GM19397 (cell line): ENCODE data around the gene TJP2.

Source experiments
- ATAC-seq: cut with Tn5 transposase; IDR thresholded peaks from one replicate; pipeline ENCODE4 v1.9.1; 2021; ENCODE audit warnings: mild to moderate bottlenecking, moderate library complexity; ENCODE audit not compliant: unreplicated experiment

TJP2 gene

GRCh38 chr9:69173891-69174615, at the start of gene TJP2:
TSS of gene TJP2 (plus strand) at chr9:69174277. CDS start at chr9:69174373, 96 bp downstream.
- peak; percentile 67 for ATAC-seq

DNA sequence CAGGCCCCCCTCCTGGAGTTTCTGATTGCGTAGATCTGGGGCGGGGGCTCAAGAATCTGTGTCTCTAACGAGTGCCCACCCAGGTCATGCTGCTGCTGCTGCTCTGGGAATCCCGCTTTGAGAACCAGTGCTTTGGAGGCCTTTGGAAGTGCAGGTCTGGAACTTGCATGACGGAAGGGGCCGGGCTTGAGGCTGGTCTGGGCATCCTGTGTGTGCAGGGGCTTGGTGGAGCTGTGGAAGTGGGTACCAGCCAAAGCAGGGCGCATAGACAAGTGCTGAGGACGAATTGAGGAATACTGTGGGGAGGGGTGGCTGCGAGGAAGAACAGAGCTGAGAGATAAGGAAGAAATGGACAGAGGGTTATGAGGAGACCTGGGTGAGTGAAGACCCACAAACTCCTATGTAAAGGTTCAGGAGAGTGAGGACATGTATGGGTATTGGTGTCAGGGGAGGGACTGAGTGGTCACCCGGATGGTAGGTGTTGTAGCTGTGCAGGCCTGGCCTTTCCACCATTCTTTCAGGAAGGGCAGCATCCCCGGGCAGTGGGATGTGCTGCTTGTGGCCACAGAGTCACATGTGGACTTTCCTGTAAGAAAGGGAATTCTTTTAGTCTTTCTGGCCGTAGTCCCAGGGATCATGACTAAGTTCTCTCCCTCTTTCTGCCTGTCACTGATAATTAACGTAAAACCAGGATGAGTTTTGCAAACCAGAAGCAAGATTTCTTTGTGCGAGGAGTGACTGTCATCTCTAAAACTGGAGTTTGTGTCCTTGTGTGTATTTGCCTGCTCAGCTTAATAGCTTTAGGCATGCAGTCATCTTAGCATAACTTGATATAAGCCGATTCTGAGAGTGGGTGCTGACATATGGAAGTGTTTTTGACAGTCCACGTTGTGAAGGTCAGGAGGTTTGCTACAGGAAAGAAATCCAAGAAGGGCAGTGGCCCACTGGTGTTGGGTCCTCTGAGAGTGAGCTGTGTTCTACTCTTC, 43.3 kb upstream of the TJP2 start:
- no peak for ATAC-seq

GRCh38 chr9:69131682-69132081, 42.4 kb upstream of the TJP2 start:
- no peak for ATAC-seq

DNA sequence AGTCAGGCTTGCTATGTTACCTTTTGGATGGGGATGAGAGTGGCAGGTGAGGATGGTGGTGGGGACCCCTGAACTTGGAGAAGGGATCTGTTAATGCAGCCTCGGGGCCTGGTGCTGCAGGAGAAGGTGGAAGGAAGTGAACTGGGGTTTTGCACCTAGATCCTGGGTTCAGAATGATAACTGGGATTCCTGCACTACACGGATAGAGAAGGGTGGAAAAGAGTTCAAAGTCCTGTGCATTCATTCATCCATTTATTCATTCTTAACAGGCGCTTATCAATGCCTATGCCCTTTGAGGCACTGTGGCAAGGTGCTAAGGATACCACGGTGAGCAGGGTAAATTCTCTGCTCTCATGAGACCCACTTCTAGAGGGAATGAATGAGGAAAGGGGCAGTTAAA, 41.7 kb upstream of the TJP2 start:
- ATAC-seq: no peak

- no peak for ATAC-seq
Measured at GRCh38 chr9:69134412-69134811, 39.7 kb upstream of the TJP2 start.

DNA sequence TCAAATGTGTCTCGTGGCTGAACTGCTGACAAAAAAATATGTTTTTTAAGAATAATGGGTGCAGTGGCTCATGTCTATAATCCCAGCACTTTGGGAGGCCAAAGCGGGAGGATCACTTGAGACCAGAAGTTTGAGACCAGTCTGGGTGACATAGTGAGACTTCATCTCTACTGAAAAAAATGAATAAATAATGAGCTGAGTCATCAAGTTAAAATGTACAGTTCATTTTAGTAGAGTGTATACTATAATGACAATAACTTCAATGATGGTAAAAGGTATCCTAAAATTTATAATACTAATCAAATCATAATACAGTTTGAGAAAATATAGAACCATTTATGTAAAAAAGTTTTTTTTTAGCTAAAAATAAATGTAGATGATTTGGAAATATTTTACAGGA, 37.9 kb upstream of the TJP2 start:
- no peak for ATAC-seq

DNA sequence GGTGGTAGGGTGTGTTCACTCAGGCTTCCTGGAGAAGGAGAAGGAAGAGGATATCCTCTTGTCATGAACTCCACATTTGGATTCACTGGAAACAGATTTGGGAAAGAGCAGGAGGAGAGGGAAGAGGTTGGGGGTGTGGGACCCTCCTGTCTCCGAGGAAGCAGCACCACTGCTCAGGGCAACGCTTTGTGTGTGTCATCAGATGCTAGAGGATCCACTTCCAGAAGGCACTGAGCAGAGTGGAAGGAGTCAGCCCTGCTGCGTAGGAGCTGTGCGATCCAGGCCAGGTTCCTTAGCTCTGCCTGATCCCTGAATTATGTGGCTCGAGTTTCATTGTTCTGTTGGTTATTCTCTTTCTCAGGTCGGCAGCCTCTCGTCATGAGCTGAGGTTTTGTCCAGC, 37.3 kb upstream of the TJP2 start:
- no peak for ATAC-seq

- no peak for ATAC-seq
Measured at GRCh38 chr9:69137311-69137710, 36.8 kb upstream of the TJP2 start.

- no peak for ATAC-seq
Measured at GRCh38 chr9:69139596-69139995, 34.5 kb upstream of the TJP2 start.

GRCh38 chr9:69140123-69140735, 33.8 kb upstream of the TJP2 start:
- ATAC-seq: no peak

DNA sequence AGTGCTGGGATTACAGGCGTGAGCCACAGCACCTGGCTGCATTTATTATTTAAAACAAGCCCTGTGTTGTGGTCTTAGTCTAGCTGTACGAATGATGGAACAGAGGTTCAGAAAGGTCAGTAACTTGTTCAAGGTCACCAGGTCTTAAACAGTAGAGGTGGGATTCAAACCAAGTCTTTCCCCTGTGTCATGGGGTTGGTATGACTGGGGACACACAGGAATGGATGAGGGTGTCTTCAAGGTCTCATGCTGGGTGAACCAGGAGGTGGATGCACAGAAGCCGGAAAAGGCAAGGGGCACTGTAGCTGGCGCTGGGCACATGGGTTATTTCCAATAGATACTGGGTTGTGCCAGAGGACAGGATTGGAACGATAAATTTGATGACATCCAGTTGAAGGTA, 32.2 kb upstream of the TJP2 start:
- ATAC-seq: no peak

DNA sequence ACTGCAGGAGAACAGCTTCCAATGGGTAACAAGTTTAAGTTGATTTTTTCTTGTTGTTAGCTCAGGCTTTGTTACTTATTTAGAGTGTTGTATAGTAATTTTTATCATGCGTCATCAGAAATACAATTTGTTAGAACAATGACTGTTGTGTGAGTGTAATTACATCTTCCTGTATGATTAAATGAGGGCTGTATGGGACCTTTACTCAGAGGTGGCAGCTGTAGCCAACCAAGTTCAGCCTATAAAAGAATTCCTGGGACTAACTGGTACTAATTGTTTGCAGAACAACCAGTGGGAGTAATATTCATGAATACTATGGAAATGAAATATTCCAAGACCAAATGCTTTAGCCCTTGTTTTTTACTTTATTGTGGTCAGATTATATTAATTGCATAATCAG, 30.8 kb upstream of the TJP2 start:
- ATAC-seq: no peak

DNA sequence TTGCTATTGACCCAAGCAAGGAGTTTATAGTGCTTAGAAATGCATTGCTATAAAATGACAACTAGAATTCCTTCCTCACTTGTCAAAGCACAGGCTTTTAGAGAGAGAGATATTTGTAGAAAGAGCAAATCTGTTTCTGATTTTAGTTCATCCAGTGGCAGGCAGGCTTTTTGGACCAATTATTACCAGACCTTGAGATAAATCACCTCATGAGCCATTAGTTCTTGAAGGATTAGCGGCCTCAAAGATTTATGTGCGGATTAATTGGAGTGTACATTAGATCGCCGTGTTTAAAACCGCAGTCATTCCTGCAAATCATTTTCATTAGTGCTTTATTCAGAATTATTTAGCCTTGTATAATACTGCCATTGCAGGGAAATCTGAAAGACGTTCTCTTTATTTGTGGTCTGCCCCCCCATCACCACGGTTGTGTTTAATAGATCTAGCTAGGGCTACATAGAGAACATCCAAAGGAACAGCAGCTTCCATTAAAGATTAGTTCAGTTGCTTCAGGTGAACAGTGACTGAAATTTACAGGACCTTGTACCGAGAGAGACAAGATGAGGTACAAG, 28.8 kb upstream of the TJP2 start:
- ATAC-seq: no peak

- ATAC-seq: no peak
Measured at GRCh38 chr9:69147041-69147834, 26.8 kb upstream of the TJP2 start.

GRCh38 chr9:69149321-69149807, 24.7 kb upstream of the TJP2 start:
- no peak for ATAC-seq

DNA sequence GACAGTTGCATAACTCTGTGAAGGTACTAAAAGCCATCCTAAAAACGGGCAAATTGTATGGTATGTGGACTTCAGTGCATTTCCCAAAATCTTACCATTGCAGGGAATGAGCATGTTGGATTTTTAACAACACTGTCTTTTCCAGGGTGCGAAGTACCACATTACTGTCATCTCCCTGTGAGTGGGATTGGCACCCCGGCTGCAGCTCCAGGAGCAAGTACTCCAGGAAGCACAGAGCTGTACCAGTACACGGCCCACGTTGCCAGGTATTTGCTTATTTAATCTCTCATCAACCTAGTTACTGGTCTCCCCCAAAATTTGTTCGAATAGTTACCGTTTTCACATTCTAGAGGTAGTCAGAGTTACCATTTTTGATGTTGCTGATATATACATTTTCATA, 22.6 kb upstream of the TJP2 start:
- no peak for ATAC-seq

DNA sequence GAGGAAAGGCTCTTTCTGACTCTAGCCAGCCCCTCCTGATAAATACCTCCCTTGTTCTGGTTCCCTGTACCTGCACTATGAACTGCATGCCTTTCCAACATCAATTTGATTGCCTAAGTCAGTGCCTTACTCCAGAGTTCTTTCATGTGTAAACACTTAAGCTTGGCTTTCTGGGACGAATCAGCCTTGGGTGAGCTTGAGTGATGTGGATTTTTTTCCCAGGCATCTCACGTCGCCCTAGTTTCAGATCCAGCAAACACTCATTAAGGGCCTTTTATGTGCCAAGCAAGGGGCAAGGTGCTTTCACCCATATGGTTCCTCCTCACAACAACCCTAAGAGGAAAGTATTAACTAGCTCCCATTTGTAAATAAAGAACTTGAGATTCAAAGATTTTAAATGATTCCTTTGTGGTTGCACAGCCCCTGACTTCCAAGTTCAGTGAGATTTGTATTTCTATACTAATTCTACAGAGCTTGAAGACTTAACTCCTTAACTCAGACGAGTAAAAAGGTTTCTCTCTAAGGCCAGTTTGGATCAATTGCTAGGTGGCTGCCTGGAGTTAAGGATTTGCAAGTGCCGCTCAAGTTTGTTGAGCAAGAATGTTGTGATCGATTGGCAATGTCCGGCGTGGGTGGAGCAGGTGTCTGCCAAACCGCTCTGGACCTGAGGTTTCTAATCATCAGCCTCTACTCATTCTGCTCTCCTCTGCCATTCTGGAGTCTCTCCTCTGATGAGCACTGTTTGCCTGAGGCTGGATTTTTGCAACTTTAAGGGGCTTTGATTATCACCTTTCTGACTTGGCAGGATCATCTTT, 20.2 kb upstream of the TJP2 start:
- no peak for ATAC-seq

GRCh38 chr9:69155341-69156030, 18.6 kb upstream of the TJP2 start:
- ATAC-seq: peak; percentile 99
